Gastroesophageal sphincter (tissue), 4 donors: Measurements from ENCODE around the gene HBA1. TPM values are rescaled to one million over a fixed set of nuclear protein-coding genes. Genes with fewer than 3 reads are reported as not detected.
"Not testable (repeated sequence)": the region's sequence is repeated elsewhere in the genome, so short reads cannot be mapped to it uniquely, and the experiment has no call there.

Source experiments
- ATAC-seq: fragments of 150-250 bp; one replicate; pipeline ENCODE4 v1.9.1; 2016; ENCODE audit warnings: mild to moderate bottlenecking, moderate library complexity
- H3K27ac ChIP-seq, 4 donors: fragments of 200-600 bp; sonication (generic) in 3 of 4; 1 replicate in 3 of 4; 2 replicates in 1 of 4; pipeline ENCODE4 v1.5.1; 2016 to 2019
- H3K27me3 ChIP-seq: fragments of 200-600 bp; sonication (generic); one replicate; pipeline ENCODE4 v1.5.1; 2019
- H3K36me3 ChIP-seq, 2 donors: fragments of 200-600 bp; sonication (generic); one replicate each; pipeline ENCODE4 v1.5.1; 2019; ENCODE audit warnings: control low read depth in 1 of 2
- H3K4me1 ChIP-seq, 3 donors: fragments of 200-600 bp; sonication (generic); 1 replicate in 2 of 3; 2 replicates in 1 of 3; pipeline ENCODE4 v1.5.1; 2016 to 2019; ENCODE audit warnings: control low read depth in 2 of 3
- H3K4me3 ChIP-seq, 2 donors: fragments of 200-600 bp; sonication (generic); one replicate each; pipeline ENCODE4 v1.5.1; 2019; ENCODE audit warnings: mild to moderate bottlenecking in 1 of 2, moderate library complexity in 1 of 2
- H3K9me3 ChIP-seq, 3 donors: fragments of 200-600 bp; sonication (generic); one replicate each; pipeline ENCODE4 v1.5.1; 2017 to 2019; ENCODE audit warnings: control low read depth in 2 of 3
- CTCF ChIP-seq, 4 experiments: fragments of 200-600 bp in 2 of 4; fragments of 450-650 bp in 2 of 4; sonication (generic) in 1 of 4; IDR thresholded peaks; one replicate each; pipeline ENCODE4 v1.5.1; 2017 to 2019; ENCODE audit warnings: antibody characterized with exemption in 4 of 4, mild to moderate bottlenecking in 2 of 4, moderate library complexity in 2 of 4
- EP300 ChIP-seq: sonication (generic); formaldehyde crosslinking; IDR thresholded peaks from one replicate; pipeline ENCODE4 v1.6.1; 2017; ENCODE audit warnings: antibody characterized with exemption, mild to moderate bottlenecking
- POLR2A ChIP-seq, 2 donors: fragments of 450-650 bp; IDR thresholded peaks; one replicate each; pipeline ENCODE4 v1.6.1; 2017; ENCODE audit warnings: antibody characterized with exemption in 2 of 2, mild to moderate bottlenecking in 2 of 2, moderate library complexity in 1 of 2
- POLR2AphosphoS5 ChIP-seq: sonication (generic); formaldehyde crosslinking; IDR thresholded peaks from one replicate; pipeline ENCODE4 v1.6.1; 2017; ENCODE audit warnings: antibody characterized with exemption
- WGBS, 2 donors: methylation state at CpG; one replicate each; pipeline ENCODE4 v1.1.5; 2018; ENCODE audit warnings: low coverage in 1 of 2; 5-methylcytosine and 5-hydroxymethylcytosine counted together
- total RNA-seq, 4 donors: library from RNA; depleted of rRNA; stranded (reverse); fragments of >200 nt; gene quantifications; one replicate each; pipeline ENCODE4 v1.1.0, GENCODE V29; 2016

Gene HBA1
- total RNA-seq, 4 donors from 2014 or later = 15.5 to 96.7 (median 53.1) TPM; not detected in 1

- TF ChIP-seq POLR2AphosphoS5 = no peak
- TF ChIP-seq EP300 = no peak
- no peak for TF ChIP-seq CTCF (IDR thresholded peaks at IDR 0.05)
- H3K27me3 ChIP-seq = peaks cover 60% of the 10 kb centered on the region
- H3K27ac ChIP-seq = no peak overlapping the region
- 0 to 5% methylated on average over 3 of the region's 59 CpGs for WGBS, 2 donors
- H3K36me3 ChIP-seq = no peaks in the 10 kb centered on the region
- peak; percentile 41 for ATAC-seq
- no peaks in the 10 kb centered on the region for H3K9me3 ChIP-seq
- H3K4me3 ChIP-seq = peak overlapping the region; percentile 20 to 50
- H3K4me1 ChIP-seq = peaks cover 0 to 11% (median 7%) of the 10 kb centered on the region in 3 donors
Measured at GRCh38 chr16:154217-155030, 22.1 kb upstream of the HBA1 start.

GRCh38 chr16:155031-155398, 21.5 kb upstream of the HBA1 start:
- ATAC-seq = no peak

GRCh38 chr16:159136-159849, 17.2 kb upstream of the HBA1 start:
- TF ChIP-seq CTCF (IDR thresholded peaks at IDR 0.05) (no peak), POLR2AphosphoS5 (no peak), POLR2A (IDR thresholded peaks at IDR 0.05) (no peak), EP300 (no peak)
- no peaks in the 10 kb centered on the region for H3K9me3 ChIP-seq
- peaks cover 76% of the 10 kb centered on the region for H3K27me3 ChIP-seq
- no peak for ATAC-seq
- no peaks in the 10 kb centered on the region for H3K36me3 ChIP-seq
- WGBS, 2 donors = 36 to 49% methylated on average over 2 to 6 of the region's 6 CpGs
- H3K4me3 ChIP-seq = no peak overlapping the region
- H3K4me1 ChIP-seq = peaks cover 0 to 9% (median 6%) of the 10 kb centered on the region in 3 donors
- H3K27ac ChIP-seq = no peak overlapping the region

More at GRCh38 chr16:155031-155398, 21.5 kb upstream of the HBA1 start:
- WGBS, 2 donors = 48 to 72% methylated on average over 3 to 5 of the region's 7 CpGs
- H3K27ac ChIP-seq = no peak overlapping the region
- no peaks in the 10 kb centered on the region for H3K9me3 ChIP-seq
- no peaks in the 10 kb centered on the region for H3K36me3 ChIP-seq
- TF ChIP-seq POLR2A (IDR thresholded peaks at IDR 0.05) = no peak
- no peak for TF ChIP-seq POLR2AphosphoS5
- no peak for TF ChIP-seq EP300
- TF ChIP-seq CTCF (IDR thresholded peaks at IDR 0.05) = no peak
- H3K4me1 ChIP-seq = peaks cover 0 to 11% (median 7%) of the 10 kb centered on the region in 3 donors
- H3K27me3 ChIP-seq = peaks cover 59% of the 10 kb centered on the region
- peak overlapping the region in 1 of 2 donors; percentile 50 for H3K4me3 ChIP-seq

- ATAC-seq, H3K4me3 ChIP-seq, H3K4me1 ChIP-seq, H3K27ac ChIP-seq, H3K36me3 ChIP-seq, H3K9me3 ChIP-seq: not testable (repeated sequence)
- WGBS, 2 donors = 53% methylated on average over 3 of the region's 20 CpGs; no CpG with 5 or more reads in 1 of the 2 donors
- peaks cover 71% of the 10 kb centered on the region for H3K27me3 ChIP-seq
Measured at GRCh38 chr16:160242-160641, 16.2 kb upstream of the HBA1 start.

- Histone ChIP-seq H3K36me3 (no peaks in the 10 kb centered on the region), H3K4me3 (no peak overlapping the region), H3K4me1 (peaks cover 0 to 10% (median 8%) of the 10 kb centered on the region in 3 donors), H3K27ac (no peak overlapping the region), H3K27me3 (peaks cover 71% of the 10 kb centered on the region), H3K9me3 (no peaks in the 10 kb centered on the region)
- TF ChIP-seq CTCF (IDR thresholded peaks at IDR 0.05) = no peak
- no peak for TF ChIP-seq EP300
- TF ChIP-seq POLR2AphosphoS5 = no peak
- no peak for TF ChIP-seq POLR2A (IDR thresholded peaks at IDR 0.05)
- no peak for ATAC-seq
- WGBS, 2 donors = 43% methylated on average over 6 of the region's 18 CpGs; no CpG with 5 or more reads in 1 of the 2 donors
Measured at GRCh38 chr16:160691-161190, 15.7 kb upstream of the HBA1 start.
